Hematopoietic multipotent progenitor cell treated with erythropoietin and hydrocortisone succinate and interleukin-3 and kit ligand, for 4 days (in vitro differentiated cells): ENCODE data around the gene CFAP221.

Experiments
- DNase-seq: peaks from one replicate; pipeline ENCODE4 v3.0.0-alpha.2; 2015

Gene CFAP221

DNA sequence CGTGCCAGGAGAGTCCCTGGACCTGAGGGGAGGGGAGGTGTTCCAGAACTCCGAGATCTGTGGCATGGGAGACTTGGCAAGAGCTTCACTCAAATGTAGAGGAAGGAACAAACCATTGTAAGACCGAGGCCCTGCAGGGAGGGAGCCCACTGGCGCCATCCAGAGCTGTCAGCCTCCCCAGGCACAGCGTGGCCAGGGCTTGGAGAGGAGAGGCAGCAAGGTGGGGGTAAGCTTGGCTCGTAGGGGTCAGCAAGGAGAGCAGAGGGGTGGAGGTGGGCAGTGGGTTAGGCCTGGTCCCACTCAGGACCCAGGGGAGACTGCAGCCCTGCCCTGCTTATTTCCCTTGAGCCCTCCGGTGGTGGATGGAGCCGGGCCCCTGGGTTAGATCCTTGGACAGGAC lies 138.3 kb downstream of the CFAP221 start:
- DNase-seq: no peak

DNA sequence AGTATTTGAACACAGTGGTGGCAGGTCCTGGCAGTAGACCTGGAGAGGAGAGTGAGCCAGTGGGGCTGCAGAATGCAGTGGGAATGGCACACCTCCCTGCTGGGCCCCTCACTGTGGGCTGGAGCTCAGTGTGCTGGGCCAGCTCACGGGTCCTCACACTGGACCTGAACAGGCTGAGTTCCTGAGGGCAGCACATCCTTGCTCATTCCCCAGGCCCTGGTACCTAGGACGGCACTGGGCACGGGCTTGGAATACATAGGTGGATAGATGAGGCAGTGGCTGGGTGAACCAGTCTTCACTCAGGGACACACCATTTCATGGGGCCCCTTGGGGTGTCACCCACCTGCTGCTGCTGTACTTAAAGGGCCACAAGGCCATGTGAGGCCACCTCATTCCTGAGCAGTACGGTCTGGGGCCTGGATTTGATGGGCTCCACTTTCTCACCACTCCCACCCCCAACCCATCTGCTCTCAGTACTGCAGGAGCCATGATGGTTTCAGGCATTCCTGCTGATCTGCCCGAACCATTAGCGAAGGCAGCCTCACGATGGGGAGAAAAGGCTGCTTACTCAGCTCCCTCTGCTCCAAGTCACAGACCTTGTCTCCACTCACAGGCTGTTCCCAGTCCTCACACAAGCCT lies 138.9 kb downstream of the CFAP221 start:
- no peak for DNase-seq

DNA sequence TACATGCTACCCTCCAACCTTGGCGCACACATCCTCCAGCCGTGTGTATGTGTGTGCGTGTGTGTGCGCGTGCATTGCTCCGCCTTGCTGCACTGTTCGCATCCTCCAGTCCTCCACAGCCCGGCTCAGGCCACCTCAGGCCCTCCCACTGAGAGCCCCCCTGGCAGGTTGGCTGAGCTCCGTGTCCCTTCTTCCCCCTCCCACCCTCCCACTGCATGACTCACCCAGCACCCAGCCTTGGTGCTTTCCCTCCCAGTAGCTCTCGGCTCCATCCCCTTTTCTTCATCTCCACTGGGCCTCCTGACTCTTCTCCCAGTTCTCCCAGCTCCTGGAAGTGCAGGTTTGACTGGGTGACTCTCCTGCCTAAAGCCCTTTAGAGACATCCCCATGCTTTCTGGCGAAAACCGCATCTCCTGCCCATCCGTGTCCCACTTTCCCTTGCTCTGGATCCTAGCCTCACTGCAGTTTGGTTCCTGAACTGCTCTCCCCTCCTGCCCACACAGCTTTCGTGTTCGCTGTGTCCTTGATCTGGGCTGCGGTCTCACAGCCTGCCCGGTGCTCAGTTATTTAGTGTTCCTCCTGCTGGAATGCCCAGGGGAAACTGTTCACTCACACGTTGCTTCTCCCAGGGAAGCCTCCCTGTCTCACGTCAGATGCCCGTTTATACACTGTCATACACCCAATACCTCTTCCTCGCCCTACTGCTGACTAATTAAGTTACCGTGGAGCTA lies 139.6 kb downstream of the CFAP221 start:
- DNase-seq: no peak

DNA sequence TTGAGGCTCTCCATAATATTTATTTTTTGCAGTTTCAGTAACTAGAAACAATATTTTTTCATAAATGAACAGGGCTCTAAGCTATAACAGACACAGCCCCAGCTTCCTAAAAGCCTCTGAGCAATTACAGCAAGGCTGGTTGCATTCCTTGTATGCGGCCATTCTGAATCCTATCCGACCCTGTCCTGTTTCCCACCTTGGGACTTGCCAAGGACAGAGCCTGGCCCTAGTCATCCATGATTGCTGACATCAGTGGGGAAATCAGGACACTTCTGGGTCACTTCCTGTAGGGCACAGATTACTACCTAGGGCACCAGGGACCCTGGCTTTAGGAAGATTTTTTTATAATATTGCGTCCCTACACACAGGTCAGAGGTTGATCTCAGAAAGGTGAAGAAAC lies 140.3 kb downstream of the CFAP221 start:
- no peak for DNase-seq

DNA sequence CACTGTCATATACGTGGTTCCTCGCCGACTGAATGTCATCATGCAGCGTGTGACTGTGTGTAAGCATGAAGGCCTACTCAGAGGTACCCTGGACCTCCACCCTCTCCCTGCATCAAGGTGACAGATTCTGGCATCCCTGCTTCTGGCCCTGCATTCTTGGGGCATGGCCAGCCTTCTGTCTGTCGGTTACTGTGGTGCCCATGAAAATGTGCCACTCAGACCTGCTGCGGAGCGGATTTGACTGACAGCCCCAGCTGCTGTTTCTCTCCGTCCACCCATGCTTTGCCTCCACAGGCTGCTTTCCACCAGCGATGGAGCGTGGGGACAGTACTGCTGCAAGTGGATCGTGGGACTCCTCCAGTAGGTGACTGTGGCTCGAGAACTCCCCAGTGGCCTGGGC lies 144.4 kb downstream of the CFAP221 start:
- DNase-seq: no peak

DNA sequence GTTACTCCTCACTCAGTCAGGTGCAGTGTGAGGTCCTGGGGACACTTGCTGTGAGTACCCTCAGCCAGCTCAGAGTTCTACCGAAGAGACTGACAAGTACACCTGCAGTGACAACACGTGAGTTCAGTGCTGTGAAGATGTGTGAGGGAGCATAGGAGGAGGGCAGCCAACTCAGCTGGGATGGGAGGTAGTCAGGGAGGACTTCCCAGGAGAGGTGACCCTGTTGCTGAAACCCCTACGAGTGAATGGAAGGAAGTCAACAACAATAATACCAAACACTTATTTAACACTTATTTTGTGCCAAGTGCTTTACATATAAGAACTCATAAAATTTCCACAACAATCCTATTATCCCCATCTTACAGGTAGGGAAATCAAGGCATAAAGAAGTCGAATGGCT lies 145.0 kb downstream of the CFAP221 start:
- DNase-seq: no peak

DNA sequence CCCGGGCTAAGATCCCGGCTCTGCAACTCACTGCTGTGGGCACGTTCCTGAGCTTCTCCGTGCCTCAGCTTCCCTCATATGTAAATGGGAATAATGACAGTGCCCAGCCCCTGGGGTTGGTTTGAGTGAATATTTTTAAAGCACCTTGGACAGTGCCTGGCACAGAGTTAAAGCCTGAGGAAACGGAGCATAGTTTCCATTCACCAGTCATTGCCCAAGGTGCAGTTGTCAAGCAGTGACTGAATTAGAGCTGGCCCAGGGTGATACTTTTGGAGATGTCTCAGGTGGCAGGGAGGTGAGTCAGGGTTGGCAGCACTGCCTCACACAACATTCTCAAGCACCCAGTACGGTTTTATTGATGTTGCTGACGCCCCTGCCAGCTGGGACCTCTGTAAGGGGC lies 146.9 kb downstream of the CFAP221 start:
- DNase-seq: no peak

DNA sequence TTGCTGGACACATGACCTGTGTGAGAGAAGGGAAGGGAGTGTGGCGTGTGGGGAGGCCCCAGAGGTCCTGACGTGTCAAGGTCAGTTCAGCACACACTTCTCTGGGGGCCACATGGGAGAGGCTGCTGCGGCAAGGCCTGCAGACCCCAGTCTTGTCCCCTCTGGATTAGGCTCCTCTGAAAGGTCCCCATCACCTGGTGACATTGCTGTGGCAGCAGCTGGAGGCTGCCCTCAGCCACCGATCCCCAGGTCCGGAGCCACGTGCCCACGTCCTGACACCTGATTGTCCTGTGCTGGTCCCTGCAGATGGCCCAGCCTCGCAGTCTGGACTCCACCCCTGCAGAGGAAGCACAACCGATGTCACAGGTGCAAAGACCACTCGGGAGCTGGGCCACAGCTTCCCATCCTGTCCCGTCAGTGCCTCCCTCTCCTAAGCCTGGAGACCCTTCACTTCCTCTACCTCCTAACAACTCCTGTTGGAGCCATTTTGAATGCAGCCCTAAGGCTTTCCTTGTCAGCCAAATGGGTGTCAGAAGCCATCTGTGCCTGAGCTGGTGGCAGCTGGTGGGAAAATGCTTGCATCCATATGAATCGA lies 147.5 kb downstream of the CFAP221 start:
- no peak for DNase-seq

DNA sequence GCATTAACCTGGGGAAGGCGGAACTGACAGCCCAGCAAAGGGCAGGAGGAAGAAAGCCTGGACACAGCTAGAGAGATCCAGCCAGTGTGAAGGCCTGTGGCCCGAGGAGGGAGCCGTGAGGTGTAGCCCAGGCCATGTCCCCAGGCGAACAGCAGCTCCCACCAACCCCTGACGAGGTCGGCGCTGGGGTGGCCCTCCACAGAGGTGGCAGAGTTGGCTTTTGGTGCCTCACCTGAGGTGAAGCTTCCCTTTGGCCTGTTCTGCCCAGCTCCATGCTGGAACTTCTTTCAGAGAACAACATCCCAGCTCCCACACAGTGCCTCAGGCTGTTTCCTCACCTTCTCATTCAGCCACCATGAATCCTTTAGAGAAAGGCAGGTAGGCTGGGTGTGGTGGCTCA lies 148.1 kb downstream of the CFAP221 start:
- no peak for DNase-seq

DNA sequence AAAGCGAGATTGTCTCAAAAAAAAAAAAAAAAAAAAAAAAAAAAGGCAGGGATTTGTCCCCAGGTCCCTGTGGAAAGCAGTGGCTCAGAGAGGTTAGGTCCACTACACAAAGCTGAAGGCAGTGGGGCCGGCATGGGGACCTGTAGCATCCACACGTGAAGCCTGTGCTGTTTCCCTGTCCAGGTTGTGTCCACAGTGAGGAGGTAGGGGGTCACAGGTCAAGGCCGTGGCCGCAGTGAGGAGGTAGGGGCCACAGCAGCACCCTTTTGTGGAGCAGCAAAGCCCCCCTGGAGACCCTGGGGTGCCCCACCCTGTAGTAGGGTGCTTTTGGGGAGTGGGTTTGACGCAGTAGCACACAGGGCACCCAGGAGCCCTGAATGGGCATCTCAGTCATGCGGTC lies 148.7 kb downstream of the CFAP221 start:
- no peak for DNase-seq

DNA sequence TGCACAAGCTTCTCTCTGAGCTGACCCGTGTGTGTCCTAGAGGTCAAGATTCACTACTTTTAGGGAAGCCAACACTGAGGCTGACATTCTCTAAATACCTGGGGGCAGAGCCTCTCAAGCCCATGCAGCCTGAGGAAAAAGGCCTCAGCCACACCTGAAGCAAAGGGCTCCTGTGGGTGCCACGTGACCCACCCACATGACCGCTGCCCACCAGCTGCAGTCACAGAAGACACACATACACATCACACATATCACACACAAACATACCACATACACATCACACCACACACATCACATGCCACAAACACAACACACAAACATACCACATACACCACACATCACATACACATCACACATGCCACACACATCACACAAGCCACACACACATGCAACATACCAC lies 149.3 kb downstream of the CFAP221 start:
- no peak for DNase-seq

DNA sequence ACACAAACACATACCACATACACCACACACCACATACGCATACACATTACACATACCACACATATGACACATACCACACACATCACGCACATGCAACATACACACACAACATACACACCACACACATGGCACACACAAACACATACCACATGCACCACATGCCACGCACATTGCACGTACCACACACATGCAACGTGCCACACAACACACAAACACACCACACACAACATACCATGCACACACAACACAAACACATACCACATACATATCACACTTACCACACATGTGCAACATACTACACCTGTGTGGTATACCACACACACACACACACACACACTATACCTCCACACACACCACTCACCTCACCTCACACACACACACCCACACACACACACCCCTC lies 149.7 kb downstream of the CFAP221 start:
- DNase-seq: no peak

DNA sequence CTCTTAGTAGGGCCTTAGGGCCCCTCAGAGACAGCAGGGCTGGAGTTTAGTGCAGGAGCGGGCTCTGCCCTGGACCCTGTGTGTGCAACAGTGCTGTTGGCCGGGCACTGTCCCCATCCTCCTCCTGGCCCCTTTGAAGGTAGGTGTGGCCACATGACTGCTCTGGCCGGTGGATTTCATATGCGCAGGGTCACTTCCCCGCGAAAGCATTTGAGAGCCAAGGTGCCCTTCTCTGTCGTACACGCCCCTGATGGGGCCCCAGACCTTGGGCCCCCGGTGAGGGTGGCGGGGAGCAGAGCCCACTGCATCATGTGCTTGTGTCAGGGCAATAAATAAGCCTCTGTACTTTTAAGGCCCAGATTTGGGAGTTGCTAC lies 150.2 kb downstream of the CFAP221 start:
- no peak for DNase-seq

DNA sequence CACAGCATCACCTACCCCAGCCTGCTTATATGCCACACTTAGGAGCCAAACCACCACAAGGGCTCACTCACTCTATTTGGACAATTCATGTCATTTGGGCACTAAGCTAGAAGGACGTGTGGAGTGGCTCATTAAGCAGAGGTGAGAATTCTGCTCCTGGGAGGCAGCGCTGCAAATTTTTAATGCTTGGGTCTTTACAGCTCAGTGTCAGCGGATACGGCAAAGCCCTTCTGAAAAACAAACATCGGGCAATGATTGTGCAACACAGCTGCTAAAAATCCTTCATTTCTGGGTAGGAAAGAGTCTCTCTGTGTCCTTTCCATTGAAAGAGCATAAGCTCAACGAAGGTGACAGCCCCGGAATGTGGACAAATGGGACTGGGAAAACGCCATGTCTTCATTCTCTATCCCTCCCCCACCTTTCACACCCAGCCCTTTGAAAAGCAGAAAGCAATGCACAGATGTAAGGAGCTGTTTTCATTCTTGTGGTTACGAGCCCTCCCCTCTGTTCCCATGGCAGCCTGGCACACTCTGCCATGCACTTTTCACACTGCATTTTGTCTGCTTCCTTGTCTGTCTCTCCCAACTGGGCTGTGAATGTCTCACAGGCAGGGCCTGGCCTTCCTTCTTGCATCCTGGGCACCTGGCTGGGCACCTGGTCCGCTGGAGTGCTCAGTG lies 150.7 kb downstream of the CFAP221 start:
- DNase-seq: peak; percentile 56

DNA sequence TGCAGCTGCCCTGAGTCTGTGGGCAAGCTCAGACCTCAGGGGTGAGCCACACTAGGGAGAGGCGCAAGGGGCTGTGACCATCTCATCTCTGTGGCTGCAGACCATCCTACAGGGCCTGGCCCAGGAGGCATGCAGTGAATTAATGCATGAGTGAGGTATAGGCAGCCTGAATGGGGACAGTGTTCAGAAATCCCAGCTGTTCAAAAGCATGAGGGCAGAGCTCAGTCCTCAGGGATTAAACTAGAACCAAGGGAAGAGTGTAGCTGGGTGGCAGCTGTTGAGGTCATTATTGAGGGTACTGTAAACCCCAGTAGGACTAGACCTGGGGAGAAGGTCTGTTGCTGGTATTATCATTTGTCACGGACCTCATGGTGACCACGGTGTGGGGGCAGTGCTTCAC lies 151.8 kb downstream of the CFAP221 start:
- no peak for DNase-seq

DNA sequence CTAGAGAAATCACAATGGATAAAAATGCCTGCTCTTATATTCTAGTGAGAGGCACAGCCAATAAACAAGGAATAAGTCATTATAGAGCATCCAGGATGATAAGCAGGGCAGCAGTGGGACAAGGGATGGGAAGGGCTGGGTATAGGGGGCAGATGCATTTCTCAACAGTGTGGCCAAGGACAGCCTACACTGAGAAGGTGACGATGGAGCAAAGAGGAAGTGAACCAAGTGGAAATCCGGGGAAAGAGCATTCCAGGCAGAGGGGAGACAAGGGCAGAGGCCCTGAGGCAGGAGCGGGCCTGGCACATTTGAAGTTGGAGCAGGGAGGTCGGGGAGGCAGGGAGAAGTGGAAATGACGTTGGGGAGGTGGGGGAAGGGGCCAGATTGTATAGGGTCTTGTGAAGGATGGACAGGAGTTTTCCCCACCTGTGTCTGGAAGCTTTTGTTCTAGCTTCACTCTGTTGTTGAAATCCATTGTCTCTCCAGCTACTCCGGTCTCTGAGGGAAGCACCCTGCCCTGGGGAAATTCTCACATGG lies 152.3 kb downstream of the CFAP221 start:
- no peak for DNase-seq

DNA sequence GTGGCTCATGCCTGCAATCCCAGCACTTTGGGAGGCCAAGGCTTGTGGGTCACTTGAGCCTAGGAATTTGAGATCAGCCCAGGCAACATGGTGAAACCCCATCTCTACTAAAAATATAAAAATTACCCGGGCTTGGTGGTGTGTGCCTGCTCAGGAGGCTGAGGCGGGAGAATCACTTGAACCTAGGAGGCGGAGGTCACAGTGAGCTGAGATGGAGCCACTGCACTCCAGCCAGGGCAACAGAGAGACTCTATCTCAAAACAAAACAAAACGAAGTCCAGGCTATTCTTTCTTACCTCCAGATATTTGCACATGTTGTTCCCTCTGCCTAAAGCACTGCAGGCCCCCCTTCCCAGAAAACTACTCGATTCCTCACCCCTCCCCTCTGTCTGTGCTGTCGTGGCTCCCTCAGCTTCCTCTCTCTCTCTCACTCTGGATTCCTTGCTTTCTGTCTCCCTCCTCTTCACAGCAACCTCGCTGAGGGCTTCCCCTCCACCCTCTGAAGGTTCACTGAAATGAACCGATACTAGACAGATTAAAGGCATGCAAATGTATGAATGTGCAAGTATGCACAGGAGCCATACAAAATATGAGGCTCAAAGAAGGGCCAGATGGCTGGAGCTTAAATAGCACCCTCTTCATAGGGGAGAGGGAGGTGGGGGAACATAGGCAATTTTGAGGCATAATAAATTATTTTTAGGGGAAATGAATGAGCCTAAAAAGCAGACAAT lies 153.2 kb downstream of the CFAP221 start:
- no peak for DNase-seq

DNA sequence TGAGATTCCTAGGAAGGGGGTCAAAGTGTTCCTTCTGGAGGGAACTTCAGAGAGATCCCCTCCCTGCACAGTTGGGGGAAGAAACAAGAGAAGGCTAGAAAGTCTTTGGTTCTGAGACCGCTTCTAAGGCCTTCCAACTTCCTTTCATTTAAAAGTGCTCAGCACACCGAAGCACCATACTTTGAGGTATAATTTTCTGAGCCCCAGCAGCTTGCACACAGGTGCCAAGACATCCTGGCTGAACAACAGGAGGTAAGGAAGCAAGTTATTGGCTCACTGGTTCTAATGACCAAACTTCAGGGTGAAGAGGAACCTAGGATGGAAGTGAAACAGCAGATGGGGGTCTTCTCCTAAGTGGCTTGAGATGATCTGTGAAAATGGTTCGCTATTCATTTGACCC lies 154.0 kb downstream of the CFAP221 start:
- no peak for DNase-seq

DNA sequence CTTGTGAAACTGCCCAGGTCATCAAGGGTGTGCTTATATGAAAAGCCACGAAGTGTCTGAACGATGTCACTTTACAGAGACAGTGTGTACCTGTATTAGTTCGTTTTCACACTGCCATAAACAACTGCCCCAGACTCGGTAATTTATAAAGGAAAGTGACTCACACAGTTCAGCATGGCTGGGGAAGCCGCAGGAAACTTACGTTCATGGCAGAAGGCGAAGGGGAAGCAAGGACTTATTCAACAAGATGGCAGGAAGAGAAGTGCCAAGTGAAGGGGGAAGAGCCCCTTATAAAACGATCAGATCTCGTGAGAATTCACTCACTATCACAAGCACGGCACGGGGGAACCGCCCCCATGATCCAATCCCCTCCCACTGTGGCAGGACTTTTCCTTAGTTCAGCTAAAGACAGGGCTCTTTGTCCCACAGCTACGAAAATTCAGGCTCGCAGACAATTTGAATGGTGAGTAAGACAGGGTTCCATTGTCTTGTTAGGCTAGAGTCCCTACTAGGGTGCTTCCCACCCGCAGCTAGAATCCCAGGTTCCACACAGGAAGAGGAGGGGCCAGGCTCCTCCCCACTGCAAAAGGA lies 154.9 kb downstream of the CFAP221 start:
- DNase-seq: no peak

DNA sequence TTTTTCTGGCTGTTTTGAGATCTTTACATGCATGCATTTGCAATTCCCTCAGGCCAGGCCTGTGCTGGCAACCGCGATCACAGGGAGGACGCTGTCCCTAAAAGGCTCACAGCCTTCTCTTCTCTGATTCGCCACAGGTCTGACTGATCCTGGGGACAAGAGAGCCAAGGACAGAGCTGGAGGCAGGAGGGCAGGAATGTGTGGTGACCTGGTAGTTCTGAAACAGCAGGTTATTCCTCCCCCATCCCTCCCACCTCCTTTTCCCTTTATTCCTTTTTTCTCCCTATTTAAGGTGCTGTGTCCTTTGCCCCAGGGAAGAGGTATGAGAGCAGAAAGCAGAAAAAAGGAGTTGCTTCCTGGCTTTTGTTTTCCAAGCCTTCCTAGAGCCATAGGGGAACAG lies 156.6 kb downstream of the CFAP221 start:
- no peak for DNase-seq

DNA sequence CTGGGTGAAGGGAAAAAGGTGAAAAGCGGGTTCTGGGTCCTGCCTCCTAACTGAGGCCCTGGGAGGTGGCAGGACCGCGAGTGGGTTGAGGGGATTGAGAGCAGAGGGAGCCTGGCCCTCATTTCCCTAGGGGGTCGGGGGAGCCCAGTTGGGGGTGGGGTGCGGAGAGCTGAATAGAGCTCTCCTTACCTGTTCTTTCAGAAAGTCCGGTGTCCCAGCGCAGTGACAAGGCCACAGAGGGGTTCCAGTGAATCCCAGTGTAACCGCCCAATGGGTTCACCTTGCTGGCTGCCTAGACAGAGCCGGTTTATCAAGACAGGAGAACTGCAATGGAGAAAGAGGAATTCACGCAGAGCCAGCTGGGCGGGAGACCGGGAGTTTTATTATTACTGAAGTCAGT lies 157.1 kb downstream of the CFAP221 start:
- DNase-seq: no peak

DNA sequence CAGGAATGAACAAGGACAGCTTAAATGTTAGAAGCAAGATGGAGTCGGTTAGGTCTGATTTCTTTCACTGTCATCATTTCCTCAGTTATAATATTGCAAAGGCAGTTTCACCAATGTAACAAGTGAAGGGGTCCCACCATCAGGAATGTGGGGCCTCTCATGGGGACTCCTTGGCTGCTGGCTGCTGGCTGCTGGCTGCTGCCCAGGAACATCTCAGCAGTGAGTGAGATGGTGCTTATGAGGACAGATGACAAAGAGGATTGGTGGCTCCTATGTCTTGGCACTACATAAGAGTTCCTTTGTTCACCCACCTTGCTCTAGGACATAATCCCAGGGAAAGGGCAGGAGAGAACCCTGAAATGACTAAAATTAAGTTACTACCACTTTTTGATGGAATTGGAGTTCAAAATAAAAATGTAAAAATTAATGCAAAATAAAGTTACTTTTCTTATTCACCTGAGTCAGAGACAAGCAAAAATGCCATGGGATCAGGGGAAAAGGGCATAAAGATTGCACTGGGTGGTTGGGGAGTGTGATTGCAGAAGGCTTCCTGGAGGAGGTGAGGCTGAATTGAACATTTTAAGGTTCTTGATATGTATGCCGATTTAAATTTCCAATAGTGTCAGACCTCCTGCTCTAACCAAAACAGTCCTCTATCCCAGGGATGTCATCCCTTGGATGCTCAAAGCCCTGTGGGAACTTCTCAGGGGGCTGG lies 158.1 kb downstream of the CFAP221 start:
- DNase-seq: no peak
